Measurements from ENCODE around the gene CDH23.
"Not testable (repeated sequence)": the region's sequence is repeated elsewhere in the genome, so short reads cannot be mapped to it uniquely, and the experiment has no call there.

Gene CDH23

DNA sequence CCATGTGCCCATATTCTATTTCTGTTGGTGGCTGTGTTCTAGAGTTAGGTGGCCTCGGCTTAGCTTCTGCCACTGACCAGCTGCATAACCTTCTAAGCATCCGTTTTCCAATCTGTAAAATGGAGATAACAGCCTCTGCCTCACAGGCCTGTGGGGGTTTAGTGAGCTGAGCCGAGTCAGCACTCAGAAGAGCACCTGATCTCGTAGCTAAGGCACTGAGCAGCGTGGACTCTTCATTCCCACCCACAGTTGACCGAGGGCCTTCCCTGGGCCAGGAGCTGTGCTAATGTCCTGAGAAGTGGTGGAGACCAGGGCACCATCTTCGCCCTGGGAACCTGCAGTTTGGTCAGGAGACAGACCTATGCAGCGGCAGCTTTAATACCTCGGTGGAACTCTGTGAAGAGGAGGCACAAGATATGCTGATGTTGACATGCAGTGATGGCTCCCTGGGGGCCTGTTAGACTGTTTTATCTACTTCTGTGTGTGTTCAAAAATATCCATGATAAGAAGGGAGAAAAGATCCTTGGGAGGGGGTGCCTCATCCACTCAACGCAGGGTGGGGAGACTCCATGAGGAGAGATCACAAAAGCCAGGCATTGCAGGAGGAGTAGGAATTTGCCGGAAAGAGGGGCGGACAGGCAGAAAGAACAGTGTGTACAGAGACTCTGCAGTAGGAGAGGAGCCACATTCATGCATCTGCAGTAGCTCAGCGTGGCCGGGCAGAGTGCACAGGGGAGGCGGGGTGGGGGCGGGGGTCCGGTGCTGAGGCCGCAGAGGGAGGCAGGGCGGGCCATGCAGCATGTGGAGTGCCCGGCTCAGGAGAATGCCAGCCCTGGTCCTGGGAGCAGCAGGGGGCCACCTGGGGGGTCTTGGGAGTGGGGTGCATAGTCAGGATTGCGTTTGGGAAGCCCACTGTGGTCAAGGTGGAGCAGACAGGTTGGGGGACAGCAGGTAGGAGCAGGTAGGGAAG is 186.1 kb downstream of the CDH23 start:
- no peak for DNase-seq (ENCODE audit: low read depth, low spot score)

DNA sequence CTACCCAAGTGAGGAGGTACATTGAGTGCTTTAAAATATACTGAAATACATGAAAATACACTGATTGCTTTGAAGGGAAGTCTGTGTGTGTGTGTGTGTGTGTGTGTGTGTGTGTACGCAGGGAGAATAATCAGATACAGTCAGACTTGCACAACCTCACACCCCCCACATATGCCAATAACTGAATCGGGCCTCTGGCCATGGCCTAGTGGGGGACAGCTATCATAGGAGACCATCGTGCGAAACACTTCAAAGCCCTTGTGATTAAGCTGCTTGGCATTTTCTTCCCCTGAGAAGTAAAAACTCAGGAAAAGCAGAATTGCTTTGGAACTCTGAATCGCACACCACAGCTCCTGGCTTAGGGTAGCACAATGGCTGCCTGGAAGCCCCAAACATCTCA is 187.7 kb downstream of the CDH23 start:
- no peak for DNase-seq (ENCODE audit: low read depth, low spot score)

DNA sequence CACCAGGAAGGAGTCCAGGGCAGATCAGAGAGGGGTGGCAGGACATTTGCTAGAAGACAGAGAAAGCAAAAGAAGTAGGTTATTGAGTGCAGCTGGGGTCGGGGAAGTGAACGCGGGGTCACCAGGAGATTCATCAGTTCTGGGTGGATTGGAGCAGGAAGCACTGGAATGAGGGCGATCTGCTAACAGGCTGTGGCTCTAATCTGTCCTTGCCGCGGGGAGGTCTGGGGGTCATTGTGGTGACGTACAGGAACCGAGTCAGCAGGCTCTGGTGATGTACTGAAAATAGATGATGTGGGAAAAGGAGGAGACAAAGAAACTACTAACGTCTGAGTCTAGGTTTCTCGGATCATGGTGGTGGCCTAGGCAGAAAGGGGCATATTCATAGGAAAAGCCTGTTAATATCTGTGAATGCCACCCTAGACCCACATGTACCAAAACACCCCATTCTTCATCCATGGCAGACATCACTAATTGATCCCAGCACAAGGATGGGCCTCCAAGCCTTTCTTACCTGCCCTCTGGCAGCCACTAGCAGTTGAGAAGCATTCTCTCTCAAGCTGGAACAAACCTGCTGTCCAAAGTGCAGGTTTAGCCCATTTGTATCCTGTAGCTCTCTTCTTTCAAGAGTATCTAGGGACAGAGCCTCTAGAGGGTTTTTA is 188.3 kb downstream of the CDH23 start:
- no peak for DNase-seq (ENCODE audit: low read depth, low spot score)

DNA sequence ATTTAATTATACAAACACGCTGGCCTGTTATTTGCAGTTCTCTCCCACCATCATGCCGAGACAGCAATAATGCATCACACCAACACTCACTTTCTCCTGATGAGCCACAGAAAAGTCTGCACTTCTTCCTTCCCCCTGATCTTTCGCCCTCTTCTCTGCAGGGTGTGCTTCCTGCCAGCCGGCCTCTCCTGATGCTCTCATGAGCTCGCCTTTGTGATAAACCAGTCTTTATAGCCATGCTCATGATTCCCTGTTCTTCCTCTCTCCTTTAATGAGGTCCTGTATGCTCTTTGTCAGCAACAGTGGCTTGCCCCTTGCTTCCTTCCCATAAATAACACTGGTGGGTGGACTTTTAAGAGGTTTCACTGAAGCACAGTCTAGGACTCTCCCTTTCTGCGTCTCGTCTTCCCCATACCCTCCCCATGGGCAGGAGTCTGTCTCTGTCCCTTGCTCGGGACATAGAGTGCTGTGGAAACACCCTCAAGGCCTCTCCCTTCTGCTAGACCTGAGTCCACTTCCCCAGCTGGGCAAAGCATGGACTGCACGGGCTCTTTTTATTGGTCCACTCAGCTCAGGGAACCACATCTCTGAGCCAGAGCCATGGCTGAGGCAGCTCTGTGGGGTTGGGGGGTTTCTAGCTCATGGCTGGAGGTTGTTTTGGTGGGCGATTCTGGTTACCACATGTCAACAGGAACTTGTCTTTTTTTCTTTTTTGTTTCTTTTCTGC is 189.0 kb downstream of the CDH23 start:
- no peak for DNase-seq (ENCODE audit: low read depth, low spot score)

DNA sequence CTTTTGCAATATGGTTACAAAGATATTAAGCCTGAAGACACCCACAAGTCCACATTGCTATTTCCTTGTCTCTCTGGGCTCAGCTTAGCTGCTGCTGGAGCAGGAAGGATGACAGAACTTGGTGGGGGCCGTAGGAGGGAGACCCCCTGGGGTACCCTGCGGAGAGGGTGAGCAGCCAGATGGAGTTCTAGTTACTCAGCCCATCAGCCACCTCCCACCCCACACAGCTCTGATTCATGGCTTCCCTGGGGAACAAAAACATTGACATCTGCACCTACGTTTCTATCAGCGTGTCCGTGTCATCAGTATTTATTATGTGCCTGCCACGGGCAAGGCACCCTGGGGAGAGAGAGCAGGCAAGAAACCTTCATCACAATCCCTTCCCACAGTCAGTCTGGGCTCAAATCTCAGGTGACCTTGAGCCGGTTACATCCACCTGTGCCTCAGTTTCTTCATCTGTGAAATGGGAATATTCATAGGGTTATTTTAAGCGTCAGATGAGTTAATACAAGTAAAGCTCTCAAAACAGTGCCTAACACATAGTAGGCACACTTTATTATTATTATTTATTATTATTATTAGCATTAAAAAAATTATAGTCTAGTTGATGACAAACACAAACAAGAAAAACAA is 191.3 kb downstream of the CDH23 start:
- DNase-seq (ENCODE audit: low read depth, low spot score): no peak

DNA sequence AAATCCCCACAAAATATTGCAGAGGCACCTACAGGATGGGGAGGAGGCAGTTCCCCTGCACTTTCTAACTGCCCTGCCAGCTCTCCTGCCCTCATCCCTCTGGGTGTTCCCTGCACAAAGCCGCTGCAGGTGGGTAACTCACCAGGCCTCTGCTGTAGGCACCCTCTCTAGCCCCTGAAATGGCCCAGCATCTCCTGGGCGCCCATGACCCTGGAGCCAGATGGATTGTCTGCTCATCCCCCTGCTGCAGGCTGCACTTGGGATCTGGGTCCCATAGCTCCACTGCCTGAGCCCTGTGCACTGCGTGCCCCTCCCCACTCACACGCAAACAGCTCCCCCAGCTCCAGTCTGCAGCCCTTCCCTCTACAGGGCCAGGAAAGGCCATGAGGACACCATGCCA is 192.0 kb downstream of the CDH23 start:
- no peak for DNase-seq (ENCODE audit: low read depth, low spot score)

DNA sequence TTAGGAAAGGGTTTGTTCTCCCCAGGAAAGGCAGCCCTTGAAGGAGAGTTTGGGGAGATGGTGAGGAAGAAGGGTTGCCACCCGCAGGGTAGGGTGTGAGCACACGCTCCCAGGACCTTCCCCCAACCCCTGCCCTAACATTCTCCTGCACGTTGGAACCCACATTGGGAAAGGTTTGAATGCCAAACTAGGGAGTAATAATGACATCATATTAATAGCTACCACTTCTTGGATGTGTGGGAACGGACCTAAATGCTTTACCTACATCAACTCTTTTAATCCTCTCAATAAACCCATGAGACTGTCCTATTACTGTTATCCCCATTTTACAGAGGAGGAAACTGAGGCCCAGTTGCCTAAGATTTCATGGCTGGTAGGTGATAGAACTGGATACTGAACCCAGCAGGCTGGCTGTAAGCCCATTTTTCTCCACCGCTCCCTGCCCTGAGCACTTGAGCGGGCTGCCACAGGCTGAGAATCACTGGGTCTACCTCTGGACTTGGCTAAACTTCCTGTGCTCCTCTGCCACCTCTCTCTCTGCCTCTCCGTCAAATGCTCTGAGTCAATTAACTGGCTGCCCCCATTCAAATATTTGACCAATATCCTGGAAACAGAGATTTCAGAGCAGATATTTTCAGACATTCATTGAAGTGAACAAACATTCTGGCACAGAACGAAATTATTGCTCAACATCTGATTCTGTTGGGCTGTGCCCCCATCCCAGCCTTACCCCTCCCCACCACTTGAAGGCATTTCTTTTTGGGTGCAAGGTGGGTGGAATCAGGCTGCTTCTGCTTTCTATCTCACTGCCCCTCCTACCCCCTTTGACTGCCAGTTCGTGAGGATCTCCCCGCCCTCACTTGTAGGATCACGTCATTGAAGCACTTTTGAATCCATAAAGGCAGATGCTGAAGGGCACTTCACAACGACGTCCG is 193.2 kb downstream of the CDH23 start:
- DNase-seq (ENCODE audit: low read depth, low spot score): no peak

DNA sequence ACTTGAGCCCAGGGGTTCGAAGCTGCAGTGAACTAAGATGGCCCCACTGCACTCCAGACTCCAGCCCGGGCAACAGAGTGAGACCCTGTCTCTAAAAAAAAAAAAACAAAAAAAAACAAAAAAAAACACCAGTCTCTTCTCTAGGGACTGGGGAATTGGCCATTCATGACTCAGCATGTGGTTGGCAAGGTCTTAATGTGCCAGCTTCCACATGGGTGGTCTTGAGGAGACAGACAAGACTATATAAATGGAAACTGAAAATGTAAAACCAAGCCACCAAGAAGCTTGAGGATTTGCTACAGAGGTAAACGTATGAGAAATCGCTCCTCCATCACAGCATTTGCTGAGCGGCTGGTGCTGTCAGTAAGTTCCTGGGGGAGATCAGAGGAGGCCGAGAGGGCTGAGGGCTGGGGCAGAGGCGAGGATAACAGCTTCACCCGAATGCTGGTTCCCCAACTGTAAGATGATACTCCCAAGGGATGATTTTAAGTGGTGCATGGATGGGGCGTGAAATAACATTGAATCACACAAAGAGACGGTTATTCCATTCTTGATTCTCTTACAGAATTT is 194.1 kb downstream of the CDH23 start:
- DNase-seq (ENCODE audit: low read depth, low spot score): no peak

DNA sequence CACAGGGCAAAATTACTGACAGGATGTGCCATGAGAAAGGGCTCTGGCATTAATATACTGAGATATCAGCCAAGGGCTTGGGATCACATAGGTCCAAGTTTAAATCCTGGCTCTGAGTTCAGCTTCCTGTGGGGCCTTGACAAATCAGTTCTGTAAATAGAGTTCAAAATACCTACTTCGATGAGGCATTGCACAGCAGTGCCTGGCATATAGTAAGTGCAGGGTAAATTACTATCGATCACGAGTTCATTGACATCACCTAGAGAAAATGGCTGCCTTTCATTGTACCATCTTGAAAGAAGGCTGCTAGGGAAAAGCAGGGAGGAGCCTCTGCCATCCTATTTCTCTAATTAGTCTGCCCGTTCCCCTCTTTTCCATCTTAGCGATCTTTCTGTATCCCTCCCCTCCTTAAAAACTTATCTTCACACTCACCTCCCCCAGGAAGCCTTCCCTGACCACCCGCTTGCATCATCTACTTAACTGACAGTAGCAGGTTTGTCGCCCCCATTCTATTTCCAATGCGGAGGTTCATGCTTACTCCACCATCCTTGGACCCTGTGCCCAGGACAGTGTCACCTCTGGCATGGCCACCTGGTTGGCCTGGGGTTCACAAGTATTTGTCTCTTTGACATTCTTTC is 198.3 kb downstream of the CDH23 start:
- DNase-seq (ENCODE audit: low read depth, low spot score): no peak

DNA sequence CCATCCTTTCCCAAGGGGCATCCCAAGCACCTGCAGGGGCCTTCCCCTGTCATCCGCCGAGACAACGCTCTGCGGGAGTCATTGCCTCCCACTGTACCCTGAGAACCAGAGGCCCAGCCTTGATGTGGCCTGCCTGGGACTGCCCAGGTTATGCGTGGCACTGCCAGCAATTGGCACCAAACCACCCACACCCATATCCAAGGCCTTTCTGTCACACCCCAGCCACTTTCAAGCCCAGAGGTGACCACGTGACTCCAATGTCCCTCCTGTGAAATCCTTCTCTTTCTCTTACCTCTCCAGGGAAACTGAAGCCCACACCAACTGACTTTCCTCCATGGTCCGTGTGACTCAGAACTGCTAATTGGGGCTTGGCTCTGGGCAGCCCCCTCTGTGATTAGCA is 198.9 kb downstream of the CDH23 start:
- no peak for DNase-seq (ENCODE audit: low read depth, low spot score)

DNA sequence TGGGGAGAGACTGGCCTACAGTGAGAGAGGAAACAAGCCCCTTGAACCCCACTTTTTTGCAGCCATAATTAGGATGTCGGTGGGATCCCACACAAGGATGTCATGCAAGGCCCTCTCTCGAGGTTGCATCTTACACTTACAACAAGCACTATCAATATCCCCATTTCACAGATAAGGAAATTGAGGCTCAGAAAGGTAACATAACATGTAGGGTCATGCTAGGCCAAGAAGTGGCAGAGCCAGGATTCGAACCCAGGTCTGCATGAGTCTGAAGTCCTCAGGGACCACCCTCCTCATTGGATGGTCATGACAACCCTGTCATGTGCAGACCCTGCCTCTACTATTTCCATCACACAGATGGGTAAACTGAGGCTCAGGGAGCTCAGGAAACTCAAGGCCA is 199.4 kb downstream of the CDH23 start:
- DNase-seq (ENCODE audit: low read depth, low spot score): no peak

DNA sequence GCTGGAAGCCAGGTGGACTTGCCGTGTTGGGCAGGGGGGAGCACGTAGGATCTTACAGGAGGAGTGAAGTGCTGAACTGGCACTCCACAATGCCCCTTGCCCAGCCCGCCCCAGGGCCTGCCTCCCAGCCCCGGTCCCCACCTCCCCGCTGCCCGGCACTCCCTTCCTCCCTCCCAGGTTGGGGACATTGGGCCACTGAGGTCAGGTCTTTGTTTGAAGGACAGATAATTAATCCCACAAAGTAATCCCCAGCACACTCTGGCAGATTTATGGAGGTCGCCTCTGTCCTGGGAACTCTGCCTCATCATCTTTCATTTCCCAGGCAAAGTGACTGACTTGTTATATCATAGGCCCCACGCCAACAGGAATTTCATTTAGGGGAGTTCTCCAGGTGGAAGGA is 200.0 kb downstream of the CDH23 start:
- DNase-seq (ENCODE audit: low read depth, low spot score): no peak

DNA sequence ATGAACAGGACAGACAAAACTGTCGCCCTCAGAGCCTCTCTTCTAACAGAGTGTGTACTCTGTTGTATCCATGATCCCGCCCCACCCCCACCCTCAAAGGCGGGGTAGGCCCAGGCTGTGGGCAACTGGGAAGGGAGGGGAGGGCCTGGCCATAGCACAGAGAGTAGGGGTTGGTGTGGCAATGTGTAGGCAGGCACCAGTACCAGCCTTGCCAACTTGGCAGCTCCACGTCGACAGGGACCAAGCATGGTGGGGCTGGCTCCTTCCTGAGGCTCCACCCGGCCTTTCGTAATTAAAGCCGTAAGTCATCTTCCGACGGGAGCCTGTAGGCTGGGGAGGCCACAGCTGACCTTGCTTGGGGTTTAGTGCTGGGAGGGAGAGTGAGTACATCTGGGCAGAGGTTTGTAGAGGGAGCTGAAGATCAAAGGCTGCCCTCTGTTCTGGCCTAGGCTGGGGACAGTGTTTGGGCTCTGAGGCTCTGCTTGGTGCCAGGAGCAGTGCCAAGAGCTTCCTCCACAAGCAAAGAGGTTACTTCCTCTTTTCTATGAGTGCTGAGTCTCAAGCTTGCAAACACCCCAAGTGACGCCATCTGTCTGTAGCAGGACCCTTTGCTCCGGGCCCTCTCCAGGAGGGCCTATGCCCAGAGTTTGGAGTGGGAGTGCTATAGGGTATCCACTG is 201.2 kb downstream of the CDH23 start:
- DNase-seq (ENCODE audit: low read depth, low spot score): no peak

DNA sequence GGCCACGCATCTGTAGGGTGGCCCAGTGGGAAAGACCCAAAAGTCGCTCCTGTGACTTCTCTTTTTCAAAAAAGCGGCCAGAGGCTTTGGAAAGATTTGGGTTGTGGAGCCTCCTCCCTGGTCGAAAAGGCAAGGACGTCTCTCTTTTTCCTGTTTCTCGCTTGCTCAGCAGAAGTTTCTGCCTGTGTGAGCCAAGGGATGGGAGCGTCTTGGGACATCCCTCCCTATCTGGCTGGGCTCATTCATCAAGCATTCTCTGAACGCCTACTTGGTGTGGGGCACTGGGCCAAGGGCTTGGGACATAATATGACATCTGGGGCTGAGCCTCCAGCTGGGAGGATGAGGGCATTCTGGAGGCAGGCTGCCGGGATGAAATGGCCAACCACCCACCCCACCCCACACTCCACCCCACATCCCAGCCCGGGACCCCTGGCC is 201.9 kb downstream of the CDH23 start:
- DNase-seq (ENCODE audit: low read depth, low spot score): no peak

DNA sequence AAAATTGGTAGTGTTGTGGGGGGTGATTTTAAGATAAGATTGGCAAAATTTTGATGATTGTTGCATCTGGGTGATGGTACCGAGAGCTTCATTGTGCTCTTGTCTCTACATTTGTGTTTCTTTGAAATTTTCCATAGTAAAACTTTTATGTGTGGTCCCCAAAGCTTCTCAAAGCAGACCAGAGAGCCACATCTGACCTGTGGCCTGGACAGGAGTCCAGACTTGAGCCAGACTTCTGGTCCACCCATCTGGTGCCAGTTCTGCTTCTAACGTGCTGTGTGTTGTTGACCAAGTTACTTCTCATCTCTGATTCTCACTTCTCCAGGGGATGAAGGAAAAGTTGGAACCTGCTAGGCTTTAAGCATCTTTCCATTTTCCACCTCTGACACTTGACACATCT is 202.8 kb downstream of the CDH23 start:
- no peak for DNase-seq (ENCODE audit: low read depth, low spot score)

DNA sequence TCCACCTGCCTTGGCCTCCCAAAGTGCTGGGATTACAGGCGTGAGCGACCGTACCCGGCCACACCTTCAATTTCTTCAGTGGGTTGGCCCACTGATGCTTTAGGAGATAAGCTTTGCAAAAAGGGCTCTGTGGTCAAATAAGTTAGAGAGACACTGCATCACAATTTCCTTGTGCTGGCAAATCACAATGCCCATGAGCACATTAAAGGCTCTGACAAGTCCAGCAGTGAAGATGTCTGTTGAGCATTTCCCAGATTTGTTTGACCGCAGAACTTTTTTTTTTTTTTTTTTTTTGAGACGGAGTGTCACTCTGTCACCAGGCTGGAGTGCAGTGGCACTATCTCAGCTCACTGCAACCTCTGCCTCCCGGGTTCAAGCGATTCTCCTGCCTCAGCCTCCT is 203.5 kb downstream of the CDH23 start:
- DNase-seq (ENCODE audit: low read depth, low spot score): not testable (repeated sequence)

DNA sequence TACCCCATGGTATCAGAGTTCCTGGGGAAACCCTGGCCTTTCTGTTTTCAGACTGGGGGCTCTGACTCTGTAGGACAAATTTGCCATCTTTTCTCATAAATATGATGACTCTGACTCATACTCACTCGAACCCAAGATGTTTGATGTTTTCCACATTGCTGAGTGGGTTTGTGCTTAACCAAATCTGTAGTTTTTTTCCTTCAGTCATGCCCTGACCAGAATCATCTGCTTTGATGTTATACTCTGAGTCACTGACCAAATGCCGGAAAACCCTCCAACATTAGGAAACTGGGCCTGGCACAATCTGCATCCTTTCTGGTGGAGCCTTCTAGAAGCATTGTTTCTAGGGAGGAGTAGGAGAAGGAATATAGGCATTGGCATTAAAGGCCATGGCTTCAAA is 204.1 kb downstream of the CDH23 start:
- DNase-seq (ENCODE audit: low read depth, low spot score): no peak

DNA sequence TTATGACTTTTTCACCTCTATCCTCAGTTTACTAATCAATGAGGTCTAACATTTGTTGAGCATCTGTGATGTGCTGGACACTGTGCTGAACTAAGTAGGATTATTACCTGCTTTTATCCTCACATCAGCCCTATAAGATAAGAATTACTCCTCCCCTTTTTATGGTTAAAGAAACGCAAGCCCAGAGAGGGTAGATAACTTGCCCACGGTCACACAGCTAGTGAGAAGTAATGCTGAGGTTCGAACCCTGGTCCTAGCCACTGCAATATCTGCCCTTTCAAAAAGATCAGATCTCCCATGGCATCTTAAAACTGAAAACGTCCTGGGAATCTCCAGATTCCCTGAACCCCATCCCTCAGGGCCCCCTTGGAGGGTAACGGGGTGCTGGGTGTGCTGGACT is 204.6 kb downstream of the CDH23 start:
- DNase-seq (ENCODE audit: low read depth, low spot score): no peak

DNA sequence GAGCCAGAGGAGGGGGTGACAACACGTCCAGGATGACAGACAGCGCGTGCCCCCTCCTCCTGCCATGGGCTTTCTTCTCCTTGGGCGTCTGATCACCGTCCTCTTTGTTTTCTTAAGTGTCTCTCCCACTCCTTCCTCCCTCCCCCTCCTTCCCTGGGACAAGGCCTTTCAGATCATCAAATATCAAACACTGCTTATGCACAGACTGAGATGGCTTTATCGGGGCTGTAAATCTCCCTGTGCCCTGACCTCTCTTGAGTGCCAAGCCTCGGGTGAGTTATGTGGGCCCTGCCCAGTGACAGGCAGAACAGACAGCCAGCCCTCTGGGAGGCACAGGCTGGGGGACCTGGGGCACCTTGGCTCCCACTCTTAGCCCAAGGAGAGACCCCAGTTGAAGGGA is 206.4 kb downstream of the CDH23 start:
- no peak for DNase-seq (ENCODE audit: low read depth, low spot score)
